HEK293 (cell line): ENCODE measurements around the gene GPR135.
"Not testable (repeated sequence)": the region's sequence is repeated elsewhere in the genome, so short reads cannot be mapped to it uniquely, and the experiment has no call there.

Experiments
- CTCF ChIA-PET: fragments of 350-600 bp; formaldehyde crosslinking; extraction: SDS; loops from one replicate; lab custom pipeline; 2021; ENCODE audit warnings: antibody characterized with exemption; lab: Yijun Ruan, JAX
- POLR2A ChIA-PET: fragments of 300-600 bp; formaldehyde crosslinking; extraction: SDS; loops from one replicate; lab custom pipeline; 2020; ENCODE audit warnings: antibody characterized with exemption, inconsistent platforms; lab: Yijun Ruan, JAX
- H3K27ac ChIP-seq: fragments of 200-500 bp; sonication (Bioruptor generic); 2 replicates; pipeline ENCODE4 v1.5.1; 2014; ENCODE audit warnings: low read depth, low read length, control low read depth, inconsistent platforms; ENCODE audit errors: extremely low read depth
- H3K36me3 ChIP-seq, 2 experiments: fragments of 200-500 bp in 1 of 2; sonication (Bioruptor generic) in 1 of 2; 1 replicate in 1 of 2; 2 replicates in 1 of 2; pipeline ENCODE4 v1.5.1; 2014 to 2017; ENCODE audit warnings: inconsistent platforms in 2 of 2, low read length in 2 of 2; ENCODE audit not compliant: control insufficient read depth in 2 of 2, insufficient read depth in 1 of 2
- H3K4me1 ChIP-seq: fragments of 200-500 bp; sonication (Bioruptor generic); 2 replicates; pipeline ENCODE4 v1.5.1; 2014; ENCODE audit warnings: mild to moderate bottlenecking, low read length, inconsistent platforms; ENCODE audit not compliant: control insufficient read depth, insufficient read depth
- H3K4me3 ChIP-seq: 2 replicates; pipeline ENCODE4 v1.5.1; 2011; ENCODE audit warnings: low read depth, mild to moderate bottlenecking, control low read depth, low read length, moderate library complexity
- H3K9me3 ChIP-seq: fragments of 200-500 bp; sonication (Bioruptor generic); 2 replicates; pipeline ENCODE4 v1.5.1; 2014; ENCODE audit warnings: low read depth, low read length, inconsistent platforms; ENCODE audit not compliant: control insufficient read depth, insufficient read depth
- HIC1 ChIP-seq: fragments of 450-650 bp; formaldehyde crosslinking; IDR thresholded peaks from 2 replicates; pipeline ENCODE4 v1.5.1; 2016; ENCODE audit warnings: missing biosample characterization, missing genetic modification characterization
- MEIS1 ChIP-seq: sonication (generic); formaldehyde crosslinking; IDR thresholded peaks from 2 replicates; pipeline ENCODE4 v1.8.1; 2022; ENCODE audit warnings: missing genetic modification reagents, mild to moderate bottlenecking, borderline replicate concordance
- YY1 ChIP-seq: fragments of 450-650 bp; formaldehyde crosslinking; IDR thresholded peaks from 2 replicates; pipeline ENCODE4 v1.5.1; 2018; ENCODE audit warnings: missing biosample characterization, missing genetic modification characterization
- ZBTB6 ChIP-seq: fragments of 450-650 bp; formaldehyde crosslinking; IDR thresholded peaks from 2 replicates; pipeline ENCODE4 v1.5.1; 2017; ENCODE audit warnings: missing biosample characterization, missing genetic modification characterization
- ZEB2 ChIP-seq: fragments of 450-650 bp; formaldehyde crosslinking; IDR thresholded peaks from 2 replicates; pipeline ENCODE4 v1.5.1; 2016; ENCODE audit warnings: missing biosample characterization, missing genetic modification characterization
- ZNF114 ChIP-seq: fragments of 450-650 bp; formaldehyde crosslinking; IDR thresholded peaks from 2 replicates; pipeline ENCODE4 v1.5.0; 2017; ENCODE audit warnings: missing biosample characterization, missing genetic modification characterization
- ZNF146 ChIP-seq: fragments of 450-650 bp; formaldehyde crosslinking; IDR thresholded peaks from 2 replicates; pipeline ENCODE4 v1.5.1; 2016; ENCODE audit warnings: missing biosample characterization, missing genetic modification characterization
- ZNF148 ChIP-seq: fragments of 450-650 bp; formaldehyde crosslinking; IDR thresholded peaks from 2 replicates; pipeline ENCODE4 v1.5.0; 2017; ENCODE audit warnings: missing biosample characterization, missing genetic modification characterization, borderline replicate concordance
- ZNF174 ChIP-seq: fragments of 450-650 bp; formaldehyde crosslinking; IDR thresholded peaks from 2 replicates; pipeline ENCODE4 v1.5.0; 2017; ENCODE audit warnings: missing biosample characterization, mild to moderate bottlenecking, missing genetic modification characterization
- ZNF248 ChIP-seq: fragments of 450-650 bp; formaldehyde crosslinking; IDR thresholded peaks from 2 replicates; pipeline ENCODE4 v1.5.1; 2017; ENCODE audit warnings: missing biosample characterization, missing genetic modification characterization
- ZNF274 ChIP-seq, 2 experiments: fragments of 200-500 bp in 1 of 2; fragments of 450-650 bp in 1 of 2; sonication (Bioruptor generic) in 1 of 2; formaldehyde crosslinking in 1 of 2; IDR thresholded peaks; 2 replicates each; pipeline versions ENCODE4 v1.5.1 to v1.6.1; 2014 to 2016; ENCODE audit warnings: borderline replicate concordance in 1 of 2, inconsistent platforms in 1 of 2, low read length in 1 of 2, missing biosample characterization in 1 of 2, missing genetic modification characterization in 1 of 2
- ZNF311 ChIP-seq: fragments of 450-650 bp; formaldehyde crosslinking; IDR thresholded peaks from 2 replicates; pipeline ENCODE4 v1.5.1; 2017; ENCODE audit warnings: missing biosample characterization, missing genetic modification characterization, borderline replicate concordance
- ZNF404 ChIP-seq: fragments of 450-650 bp; formaldehyde crosslinking; IDR thresholded peaks from 2 replicates; pipeline ENCODE4 v1.5.1; 2017; ENCODE audit warnings: missing biosample characterization, missing genetic modification characterization
- ZNF416 ChIP-seq: fragments of 450-650 bp; formaldehyde crosslinking; IDR thresholded peaks from 2 replicates; pipeline ENCODE4 v1.5.1; 2016; ENCODE audit warnings: missing biosample characterization, missing genetic modification characterization
- ZNF433 ChIP-seq: fragments of 450-650 bp; formaldehyde crosslinking; IDR thresholded peaks from 2 replicates; pipeline ENCODE4 v1.5.1; 2016; ENCODE audit warnings: missing biosample characterization, missing genetic modification characterization, low read depth
- ZNF48 ChIP-seq: fragments of 450-650 bp; formaldehyde crosslinking; IDR thresholded peaks from 2 replicates; pipeline ENCODE4 v1.5.1; 2016; ENCODE audit warnings: missing biosample characterization, missing genetic modification characterization
- ZNF514 ChIP-seq: fragments of 450-650 bp; formaldehyde crosslinking; IDR thresholded peaks from 2 replicates; pipeline ENCODE4 v1.5.1; 2016; ENCODE audit warnings: missing biosample characterization, missing genetic modification characterization
- ZNF558 ChIP-seq: fragments of 450-650 bp; formaldehyde crosslinking; IDR thresholded peaks from 2 replicates; pipeline ENCODE4 v1.5.1; 2016; ENCODE audit warnings: missing biosample characterization, missing genetic modification characterization
- ZNF560 ChIP-seq: fragments of 450-650 bp; formaldehyde crosslinking; IDR thresholded peaks from 2 replicates; pipeline ENCODE4 v1.5.1; 2017; ENCODE audit warnings: missing biosample characterization, missing genetic modification characterization, borderline replicate concordance
- ZNF596 ChIP-seq: fragments of 450-650 bp; IDR thresholded peaks from 2 replicates; pipeline ENCODE4 v1.5.0; 2018; ENCODE audit warnings: missing biosample characterization, mild to moderate bottlenecking, missing genetic modification characterization, moderate library complexity
- ZNF600 ChIP-seq: fragments of 450-650 bp; formaldehyde crosslinking; IDR thresholded peaks from 2 replicates; pipeline ENCODE4 v1.5.1; 2016; ENCODE audit warnings: missing biosample characterization, missing genetic modification characterization
- ZNF621 ChIP-seq: fragments of 450-650 bp; formaldehyde crosslinking; IDR thresholded peaks from 2 replicates; pipeline ENCODE4 v1.5.1; 2017; ENCODE audit warnings: missing biosample characterization, missing genetic modification characterization
- ZSCAN30 ChIP-seq: fragments of 450-650 bp; IDR thresholded peaks from 2 replicates; pipeline ENCODE4 v1.5.1; 2018; ENCODE audit warnings: missing biosample characterization, mild to moderate bottlenecking, missing genetic modification characterization, moderate library complexity

GPR135 gene

DNA sequence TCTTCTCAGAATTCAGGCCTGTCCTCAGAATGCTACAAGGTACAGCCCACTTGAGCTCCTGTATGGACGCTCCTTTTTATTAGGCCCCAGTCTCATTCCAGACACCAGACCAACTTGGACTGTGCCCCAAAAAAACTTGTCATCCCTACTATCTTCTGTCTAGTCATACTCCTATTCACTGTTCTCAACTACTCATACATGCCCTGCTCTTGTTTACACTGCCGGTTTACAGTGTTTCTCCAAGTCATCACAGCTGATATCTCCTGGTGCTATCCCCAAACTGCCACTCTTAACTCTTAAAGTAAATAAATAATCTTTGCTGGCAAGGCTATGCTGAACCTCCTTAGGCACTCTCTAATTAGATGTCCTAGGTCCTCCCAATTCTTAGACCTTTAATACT is 16.5 kb downstream of the GPR135 start:
- H3K4me1 ChIP-seq, H3K4me3 ChIP-seq, POLR2A ChIA-PET, CTCF ChIA-PET, H3K36me3 ChIP-seq, H3K9me3 ChIP-seq, H3K27ac ChIP-seq: not testable (repeated sequence)

- H3K4me3 ChIP-seq, result no peak overlapping the region
- H3K9me3 ChIP-seq, result no peaks in the 10 kb centered on the region
- H3K4me1 ChIP-seq, result no peaks in the 10 kb centered on the region
- ChIA-PET POLR2A (interaction anchor here (0.7 kb wide), 1 partner anchor 314 kb away, joined by 3 read pairs; no protein-coding TSS in a partner anchor), CTCF (interaction anchor here (0.6 to 1.5 kb wide), 5 partner anchors 14 to 315 kb away, joined by 3 to 6 read pairs (median 4); no protein-coding TSS in a partner anchor)
- no peaks in the 10 kb centered on the region; a peak in 1 of 3 replicates for H3K36me3 ChIP-seq
- H3K27ac ChIP-seq, result no peak overlapping the region
- no peak for TF ChIP-seq ZNF274 (IDR thresholded peaks at IDR 0.05; ENCODE audit: low read length)
- no peak for TF ChIP-seq ZNF274 (tag by site-specific recombination; IDR thresholded peaks at IDR 0.05; ENCODE audit: borderline replicate concordance)
- TF ChIP-seq ZNF114 (tag by site-specific recombination), result no peak
- no peak for TF ChIP-seq ZNF560 (tag by site-specific recombination)
- TF ChIP-seq ZNF148 (tag by site-specific recombination), result no peak
Observed at GRCh38 chr14:59439256-59439965, 25.8 kb downstream of the GPR135 start.

GRCh38 chr14:59438195-59438647 is 27.0 kb downstream of the GPR135 start:
- H3K36me3 ChIP-seq, result no peaks in the 10 kb centered on the region; a peak in 1 of 3 replicates
- H3K4me1 ChIP-seq, result no peaks in the 10 kb centered on the region
- POLR2A ChIA-PET, result no interaction called here
- CTCF ChIA-PET, result interaction anchor here (1.4 to 1.5 kb wide), 2 partner anchors 309 to 312 kb away, joined by 5 to 6 read pairs; no protein-coding TSS in a partner anchor
- H3K4me3 ChIP-seq, result no peak overlapping the region
- H3K27ac ChIP-seq, result no peak overlapping the region
- TF ChIP-seq ZNF404 (tag by site-specific recombination), result no peak
- no peak for TF ChIP-seq HIC1 (tag by site-specific recombination)
- no peak for TF ChIP-seq ZBTB6
- no peak for TF ChIP-seq ZNF248 (tag by site-specific recombination)
- TF ChIP-seq ZNF114 (tag by site-specific recombination), result no peak
- TF ChIP-seq ZNF48 (tag by site-specific recombination), result no peak
- TF ChIP-seq ZNF558, result no peak
- no peak for TF ChIP-seq ZNF600 (tag by site-specific recombination)
- no peak for TF ChIP-seq ZNF311 (tag by site-specific recombination)
- no peak for TF ChIP-seq ZNF174
- TF ChIP-seq ZNF433 (tag by site-specific recombination), result no peak
- TF ChIP-seq MEIS1 (CRISPR knock-in tag), result no peak
- no peak for TF ChIP-seq ZNF596 (tag by site-specific recombination)
- TF ChIP-seq ZEB2, result no peak
- TF ChIP-seq ZNF621 (tag by site-specific recombination), result no peak
- no peak for TF ChIP-seq YY1 (tag by site-specific recombination)
- no peak for TF ChIP-seq ZSCAN30 (tag by site-specific recombination)
- TF ChIP-seq ZNF514 (tag by site-specific recombination), result no peak
- TF ChIP-seq ZNF146 (tag by site-specific recombination), result no peak
- no peak for TF ChIP-seq ZNF416 (tag by site-specific recombination)
- H3K9me3 ChIP-seq, result no peaks in the 10 kb centered on the region
